Gastrocnemius medialis (tissue), 4 donors: ENCODE data around the gene PHF12. TPM values are rescaled to one million over a fixed set of nuclear protein-coding genes. Genes with fewer than 3 reads are reported as not detected.

ENCODE experiments used
- ATAC-seq, 2 donors: fragments of 150-250 bp; one replicate each; pipeline ENCODE4 v1.9.1; 2016
- DNase-seq, 2 donors: peaks; one replicate each; pipeline ENCODE4 v3.0.0-alpha.2; 2019
- H3K27ac ChIP-seq, 4 donors: fragments of 200-600 bp; sonication (generic); 1 replicate in 1 of 4; 2 replicates in 3 of 4; pipeline ENCODE4 v1.5.1; 2016 to 2018; ENCODE audit warnings: mild to moderate bottlenecking in 2 of 4, moderate library complexity in 1 of 4
- H3K27me3 ChIP-seq, 3 donors: fragments of 200-600 bp; sonication (generic) in 2 of 3; 1 replicate in 1 of 3; 2 replicates in 2 of 3; pipeline versions ENCODE4 v1.5.1 to v1.6.0; 2016 to 2019; ENCODE audit warnings: mild to moderate bottlenecking in 1 of 3, moderate library complexity in 1 of 3
- H3K36me3 ChIP-seq, 2 donors: fragments of 200-600 bp; sonication (generic) in 1 of 2; one replicate each; pipeline ENCODE4 v1.5.1; 2017 to 2018
- H3K4me1 ChIP-seq, 2 donors: fragments of 200-600 bp; sonication (generic) in 1 of 2; one replicate each; pipeline ENCODE4 v1.5.1; 2016 to 2017; ENCODE audit warnings: mild to moderate bottlenecking in 2 of 2
- H3K4me3 ChIP-seq, 4 donors: fragments of 200-600 bp; sonication (generic) in 3 of 4; 1 replicate in 1 of 4; 2 replicates in 3 of 4; pipeline ENCODE4 v1.5.1; 2016 to 2019; ENCODE audit warnings: mild to moderate bottlenecking in 2 of 4
- H3K9me3 ChIP-seq, 3 donors: fragments of 200-600 bp; sonication (generic) in 2 of 3; 1 replicate in 1 of 3; 2 replicates in 2 of 3; pipeline ENCODE4 v1.5.1; 2016 to 2019
- POLR2A ChIP-seq, 2 donors: fragments of 450-650 bp; IDR thresholded peaks; one replicate each; pipeline ENCODE4 v1.6.1; 2017; ENCODE audit warnings: antibody characterized with exemption in 2 of 2, mild to moderate bottlenecking in 2 of 2, moderate library complexity in 2 of 2
- in situ Hi-C, 4 donors: fragments of 200-750 bp; cut with MboI; loops; one replicate each; pipeline versions ENCODE4 v1.15.0 to v1.8.0; 2017; ENCODE audit warnings: low sequenced_read_pairs in 4 of 4
- intact Hi-C: fragments of 100-400 bp; cut with DNase I; formaldehyde crosslinking; loops from one replicate; pipeline ENCODE4 v1.15.1; 2023; ENCODE audit warnings: low total_unique reads
- total RNA-seq, 4 donors: library from RNA; depleted of rRNA; stranded (reverse); fragments of >200 nt; gene quantifications; one replicate each; pipeline versions ENCODE4 v1.1.0 to v1.2.3, GENCODE V29; 2016
- TF ChIP-seq, protein P1 (sequence below), 5 experiments: fragments of 450-650 bp in 3 of 5; fragments of 200-600 bp in 2 of 5; sonication (generic) in 2 of 5; IDR thresholded peaks in 4 of 5; conservative IDR thresholded peaks in 1 of 5; 1 replicate in 4 of 5; 2 replicates in 1 of 5; pipeline ENCODE4 v1.5.1; 2016 to 2019; ENCODE audit warnings: antibody characterized with exemption in 5 of 5, mild to moderate bottlenecking in 3 of 5, moderate library complexity in 3 of 5

PHF12 gene
- total RNA-seq, 4 donors from 2014 or later = 22.1 to 37.3 (median 24.2) TPM

DNA sequence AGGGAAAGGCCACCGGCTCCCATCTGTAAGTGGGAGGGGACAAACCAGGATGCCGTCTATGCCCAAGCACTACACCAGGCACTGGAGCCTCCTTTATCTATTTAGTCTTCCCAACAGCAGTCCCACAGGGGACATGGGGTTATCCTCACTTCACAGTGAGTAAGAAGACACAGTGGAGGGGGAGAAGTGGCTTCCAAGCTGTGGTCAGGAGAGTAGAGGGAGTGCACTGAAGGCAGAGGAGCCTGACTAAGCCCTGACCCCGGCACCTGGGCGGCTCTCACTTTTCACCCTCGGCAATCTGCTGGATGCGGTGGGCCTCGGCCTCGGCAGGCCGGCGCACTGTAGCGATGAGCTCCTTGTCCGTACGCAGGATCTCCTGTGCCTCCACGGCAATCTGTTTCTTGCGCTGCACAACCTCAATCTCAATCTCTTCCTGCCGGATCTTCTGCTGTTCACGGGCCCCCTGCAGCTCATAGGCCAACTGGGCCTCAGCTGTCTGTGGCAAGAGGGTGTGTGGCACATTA is 69.7 kb downstream of the PHF12 start:
- H3K4me1 ChIP-seq = no peaks in the 10 kb centered on the region
- intact Hi-C loops = no loop called here
- no peak overlapping the region for H3K27ac ChIP-seq
- no peaks in the 10 kb centered on the region for H3K9me3 ChIP-seq
- ATAC-seq (no peak), DNase-seq (no peak)
- no peak overlapping the region for H3K4me3 ChIP-seq
- no peaks in the 10 kb centered on the region for H3K27me3 ChIP-seq
- in situ Hi-C loops = no loop called here
- TF ChIP-seq, protein P1, sequence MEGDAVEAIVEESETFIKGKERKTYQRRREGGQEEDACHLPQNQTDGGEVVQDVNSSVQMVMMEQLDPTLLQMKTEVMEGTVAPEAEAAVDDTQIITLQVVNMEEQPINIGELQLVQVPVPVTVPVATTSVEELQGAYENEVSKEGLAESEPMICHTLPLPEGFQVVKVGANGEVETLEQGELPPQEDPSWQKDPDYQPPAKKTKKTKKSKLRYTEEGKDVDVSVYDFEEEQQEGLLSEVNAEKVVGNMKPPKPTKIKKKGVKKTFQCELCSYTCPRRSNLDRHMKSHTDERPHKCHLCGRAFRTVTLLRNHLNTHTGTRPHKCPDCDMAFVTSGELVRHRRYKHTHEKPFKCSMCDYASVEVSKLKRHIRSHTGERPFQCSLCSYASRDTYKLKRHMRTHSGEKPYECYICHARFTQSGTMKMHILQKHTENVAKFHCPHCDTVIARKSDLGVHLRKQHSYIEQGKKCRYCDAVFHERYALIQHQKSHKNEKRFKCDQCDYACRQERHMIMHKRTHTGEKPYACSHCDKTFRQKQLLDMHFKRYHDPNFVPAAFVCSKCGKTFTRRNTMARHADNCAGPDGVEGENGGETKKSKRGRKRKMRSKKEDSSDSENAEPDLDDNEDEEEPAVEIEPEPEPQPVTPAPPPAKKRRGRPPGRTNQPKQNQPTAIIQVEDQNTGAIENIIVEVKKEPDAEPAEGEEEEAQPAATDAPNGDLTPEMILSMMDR (IDR thresholded peaks at IDR 0.05 in 4 of 5, conservative IDR thresholded peaks at IDR 0.05 in 1 of 5) = no peak
- no peak for TF ChIP-seq POLR2A (IDR thresholded peaks at IDR 0.05)
- H3K36me3 ChIP-seq = peaks cover 0 to 79% of the 10 kb centered on the region in 2 donors

DNA sequence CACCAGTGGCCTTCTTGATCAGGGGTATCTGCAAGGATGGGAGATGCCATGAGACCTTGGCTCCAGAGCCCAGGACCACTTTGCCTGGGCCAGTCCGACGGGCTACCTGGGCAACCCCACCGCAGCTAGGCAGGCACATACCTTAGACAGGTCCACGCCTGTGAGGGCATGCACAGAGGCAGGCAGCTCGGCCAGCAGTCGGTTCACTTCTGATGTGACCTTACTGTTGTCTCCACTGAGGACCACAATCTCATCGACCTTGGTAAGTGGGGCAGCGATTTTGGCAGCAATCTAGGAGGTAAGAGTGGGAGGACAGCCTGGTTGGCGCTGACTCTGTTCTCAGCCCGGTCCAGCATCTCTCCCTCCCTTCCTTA is 70.8 kb downstream of the PHF12 start:
- no peak overlapping the region for H3K4me3 ChIP-seq
- DNase-seq (no peak), ATAC-seq (no peak)
- no peak overlapping the region for H3K27ac ChIP-seq
- no peak for TF ChIP-seq POLR2A (IDR thresholded peaks at IDR 0.05)
- TF ChIP-seq, protein P1 (IDR thresholded peaks at IDR 0.05 in 4 of 5, conservative IDR thresholded peaks at IDR 0.05 in 1 of 5) = no peak
- no peaks in the 10 kb centered on the region for H3K27me3 ChIP-seq
- H3K9me3 ChIP-seq = no peaks in the 10 kb centered on the region
- intact Hi-C loops = no loop called here
- in situ Hi-C loops = no loop called here
- no peaks in the 10 kb centered on the region for H3K4me1 ChIP-seq
- H3K36me3 ChIP-seq = peaks cover 0 to 73% of the 10 kb centered on the region in 2 donors

GRCh38 chr17:28879886-28880571 is 71.3 kb downstream of the PHF12 start:
- DNase-seq (no peak), ATAC-seq (no peak)
- Histone ChIP-seq H3K36me3 (peaks cover 0 to 68% of the 10 kb centered on the region in 2 donors), H3K4me1 (no peaks in the 10 kb centered on the region), H3K27ac (no peak overlapping the region), H3K27me3 (no peaks in the 10 kb centered on the region), H3K9me3 (no peaks in the 10 kb centered on the region), H3K4me3 (no peak overlapping the region)
- intact Hi-C loops = no loop called here
- in situ Hi-C loops = no loop called here
- no peak for TF ChIP-seq POLR2A (IDR thresholded peaks at IDR 0.05)
- TF ChIP-seq, protein P1 (IDR thresholded peaks at IDR 0.05 in 4 of 5, conservative IDR thresholded peaks at IDR 0.05 in 1 of 5) = no peak

- Histone ChIP-seq H3K27me3 (no peaks in the 10 kb centered on the region), H3K36me3 (peaks cover 0 to 58% of the 10 kb centered on the region in 2 donors), H3K4me1 (no peaks in the 10 kb centered on the region), H3K9me3 (no peaks in the 10 kb centered on the region), H3K4me3 (no peak overlapping the region), H3K27ac (no peak overlapping the region)
- ATAC-seq = peak in 1 of 2 donors; percentile 41
- intact Hi-C loops = no loop called here
- TF ChIP-seq POLR2A (IDR thresholded peaks at IDR 0.05) = no peak
- TF ChIP-seq, protein P1 (IDR thresholded peaks at IDR 0.05 in 4 of 5, conservative IDR thresholded peaks at IDR 0.05 in 1 of 5) = peak in 2 of 5 experiments; percentile 25 to 29
- no peak for DNase-seq
- in situ Hi-C loops = no loop called here
These were observed 72.3 kb downstream of the PHF12 start for GRCh38 chr17:28878981-28879380.
